GM19193 (cell line): Measurements from ENCODE around the gene RCE1.

Experiments
- POLR2A ChIP-seq: IDR thresholded peaks from 4 replicates; pipeline ENCODE4 v1.6.1; 2011; ENCODE audit not compliant: insufficient read depth, insufficient read length; ENCODE audit errors: extremely low read depth

RCE1 gene

DNA sequence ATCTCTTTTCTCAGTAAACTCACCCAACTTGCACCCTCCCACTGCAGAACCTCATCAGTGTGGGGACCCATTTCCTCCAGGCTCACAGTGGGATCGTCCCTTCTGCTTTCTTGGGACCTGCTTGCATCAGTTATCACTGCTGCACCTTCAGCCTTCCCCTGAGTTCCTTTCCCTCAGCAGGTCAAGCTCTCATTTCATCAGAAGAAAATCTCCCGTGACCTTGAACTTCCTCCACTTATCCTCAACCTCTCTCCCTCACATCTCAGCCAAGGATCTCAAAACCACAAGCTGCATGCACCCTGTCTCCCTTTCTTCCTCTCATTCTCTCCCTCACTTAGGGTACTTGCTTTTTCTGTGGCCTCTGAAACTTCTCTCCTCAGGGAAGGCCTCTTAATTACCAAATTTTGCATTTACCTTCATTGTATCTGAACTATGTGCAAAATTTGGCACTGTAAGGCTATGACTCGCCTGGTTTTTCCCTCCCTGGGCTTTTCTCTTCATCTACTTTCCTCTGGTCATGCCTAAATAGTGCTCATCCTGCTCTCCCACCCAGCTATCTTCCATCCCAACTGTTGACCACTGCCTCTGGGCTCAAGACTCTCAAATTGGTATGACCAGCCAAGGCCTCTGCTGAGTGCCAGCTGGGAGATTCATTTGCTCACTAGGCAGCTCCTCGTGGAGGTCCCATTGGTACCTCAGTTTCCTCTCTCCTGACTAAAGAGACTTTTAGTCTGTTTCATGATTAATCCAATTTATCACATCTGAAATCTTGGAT lies 2.7 kb upstream of the RCE1 start:
- no peak for TF ChIP-seq POLR2A

DNA sequence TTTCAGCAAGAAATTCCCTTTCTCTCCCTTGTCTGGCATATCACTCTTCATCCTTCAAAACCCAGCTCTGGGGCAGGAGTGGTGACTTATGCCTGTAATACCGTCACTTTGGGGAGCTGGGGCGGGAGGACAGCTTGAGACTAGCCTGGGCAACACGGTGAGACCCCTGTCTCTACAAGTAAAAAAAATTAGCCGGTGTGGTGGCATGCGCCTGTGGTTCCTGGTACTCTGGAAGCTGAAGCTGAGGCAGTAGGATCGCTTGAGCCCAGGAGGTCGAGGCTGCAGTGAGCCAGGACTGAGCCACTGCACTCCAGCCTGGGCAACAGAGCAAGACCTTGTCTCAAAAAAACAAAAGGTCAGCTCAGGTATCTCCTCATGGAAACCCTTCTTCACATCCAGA lies 1.4 kb upstream of the RCE1 start:
- no peak for TF ChIP-seq POLR2A

DNA sequence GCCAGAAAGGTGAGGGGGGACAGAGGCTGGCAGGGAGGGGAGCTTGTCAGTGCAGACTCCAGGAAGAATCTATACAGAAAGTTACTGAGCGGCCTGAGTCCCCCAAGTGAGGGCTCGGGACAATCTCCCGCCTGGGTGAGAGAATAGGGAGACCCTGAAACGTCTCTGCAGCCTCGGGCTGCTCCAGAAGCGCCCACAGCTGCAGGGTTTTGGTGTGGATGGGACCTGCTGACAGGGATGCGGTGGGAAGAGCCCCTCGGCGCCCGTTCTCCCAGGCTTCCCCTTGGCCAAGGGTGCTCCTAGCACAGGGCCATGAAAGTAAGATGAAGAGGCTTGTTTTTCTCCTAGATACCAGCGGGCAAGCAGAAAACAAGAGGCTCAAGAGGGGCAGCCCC lies 743 bp upstream of the RCE1 start:
- no peak for TF ChIP-seq POLR2A

DNA sequence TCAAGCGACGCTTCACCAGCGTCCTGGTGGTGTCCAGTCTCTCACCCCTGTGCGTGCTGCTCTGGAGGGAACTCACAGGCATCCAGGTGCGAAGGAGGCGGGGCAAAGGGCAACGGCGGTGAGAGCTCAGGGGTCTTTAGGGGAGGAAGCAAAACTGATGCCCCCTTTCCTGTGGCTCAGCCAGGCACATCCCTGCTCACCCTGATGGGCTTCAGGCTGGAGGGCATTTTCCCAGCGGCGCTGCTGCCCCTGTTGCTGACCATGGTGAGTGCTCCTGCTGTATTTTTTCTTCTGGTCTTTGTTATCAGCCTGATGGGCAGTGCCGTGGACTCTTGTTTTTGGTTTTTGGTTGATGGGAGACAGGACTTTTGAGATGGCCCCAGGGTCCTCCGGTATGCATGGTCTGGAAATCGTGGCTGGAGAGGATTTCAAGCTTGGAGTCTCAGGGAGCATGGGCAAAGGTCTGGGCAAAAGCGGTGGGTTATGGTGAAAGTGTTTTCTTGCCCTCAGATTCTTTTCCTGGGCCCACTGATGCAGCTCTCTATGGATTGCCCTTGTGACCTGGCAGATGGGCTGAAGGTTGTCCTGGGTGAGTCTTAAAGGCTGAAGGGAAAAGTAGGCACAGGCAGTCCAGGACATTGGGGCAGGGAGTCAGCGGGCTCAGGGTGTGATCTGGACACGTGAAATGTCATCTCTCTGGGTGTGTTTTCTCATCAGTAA lies 695 bp downstream of the RCE1 start:
- TF ChIP-seq POLR2A: no peak

DNA sequence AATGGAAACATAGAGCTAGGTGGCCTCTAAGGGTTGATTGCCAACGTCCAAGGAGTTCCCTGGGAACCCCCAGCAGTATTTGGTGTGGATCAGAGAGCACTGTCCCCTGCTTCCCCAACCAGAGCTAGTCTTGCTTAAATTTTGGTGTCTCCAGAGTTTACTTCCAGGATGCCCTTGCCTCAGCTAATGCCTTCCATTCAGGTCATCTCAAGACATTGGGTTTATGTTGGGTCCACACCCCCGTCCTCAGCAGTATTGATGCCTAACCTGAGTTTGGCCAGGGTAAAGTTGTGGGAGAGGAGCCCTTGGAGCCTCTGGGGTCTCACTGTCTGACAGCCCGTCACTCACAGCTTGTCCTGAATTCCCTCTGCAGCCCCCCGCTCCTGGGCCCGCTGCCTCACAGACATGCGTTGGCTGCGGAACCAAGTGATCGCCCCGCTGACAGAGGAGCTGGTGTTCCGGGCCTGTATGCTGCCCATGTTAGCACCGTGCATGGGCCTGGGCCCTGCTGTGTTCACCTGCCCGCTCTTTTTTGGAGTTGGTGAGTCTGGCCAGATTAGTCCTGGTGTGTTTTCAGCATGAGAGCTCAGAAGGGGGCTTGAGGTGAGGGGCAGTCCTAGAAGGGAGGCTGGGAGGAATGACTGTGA lies 1.4 kb downstream of the RCE1 start:
- no peak for TF ChIP-seq POLR2A

DNA sequence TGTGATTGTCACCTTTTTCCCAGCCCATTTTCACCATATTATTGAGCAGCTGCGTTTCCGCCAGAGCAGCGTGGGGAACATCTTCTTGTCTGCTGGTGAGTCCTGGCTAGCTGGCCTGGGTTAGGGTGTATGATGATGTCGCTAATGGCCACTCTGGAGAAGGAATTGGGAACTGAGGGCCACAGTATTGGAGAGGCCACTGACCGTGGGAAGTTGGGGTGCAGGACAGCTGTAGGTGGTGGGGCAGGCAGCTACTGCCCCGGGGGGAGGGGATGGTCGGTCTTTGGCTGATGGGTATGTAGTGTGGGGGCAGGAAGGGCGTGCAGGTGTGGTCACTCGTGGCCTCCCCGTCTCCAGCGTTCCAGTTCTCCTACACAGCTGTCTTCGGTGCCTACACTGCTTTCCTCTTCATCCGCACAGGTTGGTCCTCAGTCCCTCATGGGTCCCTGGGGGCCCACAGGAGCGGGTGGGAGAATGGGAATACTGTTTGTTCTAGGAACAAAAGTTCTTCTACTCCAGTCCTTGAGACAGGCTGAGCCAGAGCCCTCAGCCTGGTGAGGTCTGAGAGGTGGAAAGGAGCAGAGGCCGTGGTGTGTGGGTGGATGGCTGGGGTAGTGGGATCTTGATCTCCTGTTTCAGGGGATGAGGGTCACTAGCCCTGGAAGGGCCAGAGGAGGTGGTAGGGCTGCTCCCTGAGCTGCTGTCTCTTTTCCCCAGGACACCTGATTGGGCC lies 2.1 kb downstream of the RCE1 start:
- no peak for TF ChIP-seq POLR2A

DNA sequence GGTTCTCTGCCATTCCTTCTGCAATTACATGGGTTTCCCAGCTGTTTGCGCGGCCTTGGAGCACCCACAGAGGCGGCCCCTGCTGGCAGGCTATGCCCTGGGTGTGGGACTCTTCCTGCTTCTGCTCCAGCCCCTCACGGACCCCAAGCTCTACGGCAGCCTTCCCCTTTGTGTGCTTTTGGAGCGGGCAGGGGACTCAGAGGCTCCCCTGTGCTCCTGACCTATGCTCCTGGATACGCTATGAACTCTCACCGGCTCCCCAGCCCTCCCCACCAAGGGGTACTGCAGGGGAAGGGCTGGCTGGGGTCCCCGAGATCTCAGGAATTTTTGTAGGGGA lies 2.6 kb downstream of the RCE1 start:
- no peak for TF ChIP-seq POLR2A

DNA sequence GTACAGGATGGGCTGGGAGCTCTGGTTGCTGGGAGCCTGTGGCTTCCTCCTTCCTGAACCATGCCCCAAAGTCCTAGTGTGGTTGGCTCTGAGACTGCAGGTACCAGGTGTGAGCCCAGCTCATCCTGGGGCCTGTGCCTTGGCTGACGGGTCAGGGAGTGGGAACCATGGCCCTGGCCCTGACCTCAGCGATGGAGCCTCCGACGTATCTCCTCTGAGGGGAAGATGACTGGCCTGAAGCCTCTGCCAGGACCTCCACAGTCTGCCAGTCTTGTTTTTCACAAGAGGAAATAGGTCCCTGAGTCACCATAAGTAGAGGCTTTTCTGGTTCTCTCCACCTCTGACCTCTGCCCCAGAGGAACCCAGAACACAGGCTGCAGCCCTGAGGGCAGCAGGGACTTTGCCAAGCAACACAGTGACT lies 3.4 kb downstream of the RCE1 start:
- no peak for TF ChIP-seq POLR2A

DNA sequence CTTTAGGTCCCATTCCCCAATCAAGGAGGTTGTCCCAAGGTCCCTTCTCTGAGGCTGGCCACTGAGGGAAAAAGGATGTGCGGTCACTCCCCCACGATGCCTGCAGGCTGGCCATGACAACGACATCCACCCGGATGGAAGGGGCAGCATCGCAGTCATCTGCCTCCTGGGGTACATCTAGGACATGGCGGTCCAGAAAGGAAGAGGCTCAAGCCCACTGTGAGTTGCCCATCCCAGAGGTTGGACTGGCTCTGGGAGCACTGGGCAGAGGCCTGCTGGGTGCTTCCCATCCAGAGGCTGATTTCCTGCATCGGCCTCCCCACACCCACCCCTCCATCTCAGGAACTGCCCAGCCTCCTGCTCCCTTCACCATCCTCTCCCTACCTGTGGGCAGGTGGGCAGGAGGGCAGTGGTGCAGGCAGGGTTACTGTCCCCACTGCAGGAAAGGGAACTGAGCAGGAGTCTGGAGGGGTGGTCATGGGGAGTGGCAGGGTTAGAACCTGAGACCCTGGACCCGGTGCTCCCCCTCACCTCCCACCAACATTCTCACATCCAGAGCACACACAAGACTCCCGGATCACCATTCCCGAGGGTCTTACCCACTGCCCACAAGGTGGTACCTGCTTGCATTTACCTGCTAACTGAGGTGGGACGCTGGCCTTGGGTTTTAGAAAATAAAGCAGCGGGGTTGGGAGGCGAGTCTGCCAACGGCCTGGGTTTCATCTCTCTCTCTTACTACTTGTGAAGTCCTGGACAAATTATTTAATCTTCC lies 4.4 kb downstream of the RCE1 start:
- TF ChIP-seq POLR2A: no peak

DNA sequence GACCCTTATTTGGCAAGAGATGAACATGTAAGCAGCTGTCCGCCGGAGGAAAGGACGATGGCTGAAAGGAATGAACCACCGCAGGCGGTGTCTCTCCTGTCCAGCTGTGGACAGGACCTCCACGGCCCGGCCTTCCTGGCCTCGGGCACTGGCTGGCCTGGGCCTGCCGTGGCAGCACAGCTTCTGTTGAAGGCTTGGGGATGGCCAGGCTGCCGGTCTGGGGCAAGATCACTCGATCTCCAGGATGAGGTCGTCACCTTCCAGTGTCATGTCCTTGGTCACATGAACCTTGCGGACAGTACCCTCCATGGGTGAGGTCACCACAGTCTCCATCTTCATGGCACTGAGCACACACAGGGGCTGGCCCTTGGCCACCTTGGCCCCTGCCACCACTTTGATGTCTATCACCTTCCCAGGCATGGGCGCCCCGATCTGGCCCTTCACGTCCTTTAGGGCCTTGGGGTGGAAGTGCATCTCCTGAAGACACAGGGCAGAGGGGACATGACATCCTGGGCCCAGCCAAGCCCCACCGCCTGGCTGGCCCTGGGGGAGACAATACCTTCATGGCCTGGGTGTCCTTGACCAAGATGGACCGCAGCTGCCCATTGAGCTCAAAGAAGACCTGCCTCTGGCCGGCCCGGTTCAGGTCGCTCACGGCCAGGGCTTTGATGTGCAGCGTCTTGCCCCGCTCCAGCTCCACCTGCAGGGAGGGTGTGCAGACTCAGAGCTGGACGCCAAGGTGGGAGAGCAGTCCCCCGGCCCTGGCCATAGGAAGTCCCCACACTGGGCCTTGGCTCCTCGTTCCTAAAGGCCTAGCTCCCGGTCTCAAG lies 5.6 kb downstream of the RCE1 start:
- TF ChIP-seq POLR2A: no peak

DNA sequence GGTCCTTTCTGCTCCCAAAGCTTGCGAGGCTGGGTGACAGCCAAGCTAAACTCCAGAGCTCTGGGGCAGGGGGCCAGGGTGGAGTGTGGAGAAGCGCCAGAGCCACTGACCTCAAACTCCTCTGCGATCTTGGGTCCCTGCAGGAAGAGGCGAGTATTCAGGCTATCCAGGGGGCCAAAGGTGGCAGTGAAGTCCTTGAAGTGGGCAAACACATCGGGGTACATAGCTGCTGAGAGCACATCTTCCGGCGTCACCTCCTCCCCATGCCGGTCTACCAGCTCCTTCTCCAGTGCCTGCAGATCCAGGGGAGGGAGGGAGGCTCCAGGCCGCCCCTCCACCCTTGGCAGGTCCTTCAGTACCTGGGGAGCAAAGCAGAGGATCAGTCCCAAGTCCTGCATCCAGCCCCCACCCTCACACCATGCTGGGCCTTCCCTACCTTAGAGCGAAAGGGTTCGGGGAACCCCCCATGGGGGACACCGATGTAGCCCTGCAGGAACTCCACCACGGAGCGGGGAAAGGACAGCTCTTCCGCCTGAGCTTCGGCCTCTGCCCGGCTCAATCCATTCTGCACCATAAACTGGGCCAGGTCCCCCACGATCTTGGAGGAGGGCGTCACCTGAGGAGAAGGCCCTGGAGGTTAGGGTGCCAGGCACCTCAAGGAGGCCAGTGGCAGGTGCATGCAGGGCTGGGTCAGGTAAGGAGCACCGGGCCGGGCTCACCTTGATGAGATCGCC lies 6.4 kb downstream of the RCE1 start:
- TF ChIP-seq POLR2A: no peak

DNA sequence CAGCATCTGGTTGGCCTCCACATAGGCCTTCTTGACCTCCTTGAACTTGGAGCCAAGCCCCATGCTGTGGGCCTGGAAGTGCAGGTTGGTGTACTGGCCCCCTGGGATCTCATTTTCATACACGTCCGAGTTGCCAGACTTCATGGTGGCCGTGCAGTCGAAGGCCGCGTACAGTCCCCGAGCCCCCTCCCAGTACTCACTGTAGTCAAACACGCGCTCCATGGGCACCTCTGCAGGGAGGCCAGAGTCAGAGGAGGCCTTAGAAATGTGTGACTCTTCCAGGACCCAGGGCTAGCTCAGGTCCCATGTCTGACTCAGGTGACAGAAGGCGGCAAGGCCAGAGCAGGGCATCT lies 7.0 kb downstream of the RCE1 start:
- TF ChIP-seq POLR2A: no peak

DNA sequence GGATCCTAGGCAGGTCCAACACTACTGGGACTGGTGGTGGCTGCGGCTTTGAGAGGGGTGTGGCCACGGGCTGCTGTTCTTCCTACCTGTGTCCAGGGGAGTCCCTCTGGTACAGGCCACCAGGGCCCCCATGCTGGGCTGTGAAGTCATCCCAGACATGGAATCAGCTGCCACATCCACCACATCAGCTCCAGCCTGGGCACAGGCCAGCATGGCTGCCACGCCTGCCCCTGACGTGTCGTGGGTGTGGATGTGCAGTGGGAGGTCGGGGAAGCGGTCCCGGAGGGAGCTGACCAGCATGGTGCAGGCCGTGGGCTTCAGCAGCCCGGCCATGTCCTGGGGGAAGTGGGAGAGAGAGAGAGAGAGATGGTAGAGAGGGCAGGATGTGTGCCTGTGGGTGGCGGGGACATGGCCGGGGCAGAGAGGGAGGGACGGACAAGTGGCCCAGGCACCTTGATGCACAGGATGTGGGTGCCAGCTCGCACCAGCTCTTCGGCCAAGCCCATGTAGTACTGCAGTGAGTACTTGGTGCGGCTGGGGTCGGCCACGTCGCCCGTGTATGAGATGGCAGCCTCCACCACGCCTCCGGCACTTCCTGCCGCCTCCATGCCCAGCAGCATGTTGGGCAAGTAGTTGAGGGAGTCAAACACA lies 7.5 kb downstream of the RCE1 start:
- TF ChIP-seq POLR2A: no peak
